A549 (cell line): ENCODE results near the gene DAB1.

Experiments used
- BCL3 ChIP-seq: fragments of >200 bp; sonication (Bioruptor Twin); formaldehyde crosslinking; IDR thresholded peaks from 3 replicates; pipeline ENCODE4 v1.6.1; 2016
- CBX8 ChIP-seq: fragments of 200-600 bp; sonication (generic); IDR thresholded peaks from 2 replicates; pipeline ENCODE4 v1.6.1; 2016
- CTCF ChIP-seq: fragments of >200 bp; sonication (Bioruptor Twin); formaldehyde crosslinking; IDR thresholded peaks from 3 replicates; pipeline ENCODE4 v1.5.1; 2016
- ELK1 ChIP-seq: fragments of 150-350 bp; IDR thresholded peaks from 2 replicates; pipeline ENCODE4 v1.6.1; 2014; ENCODE audit warnings: low read depth, mild to moderate bottlenecking, low read length
- ESRRA ChIP-seq: fragments of 150-350 bp; IDR thresholded peaks from 2 replicates; pipeline ENCODE4 v1.6.1; 2014; ENCODE audit warnings: mild to moderate bottlenecking, low read length, borderline replicate concordance
- JUNB ChIP-seq: fragments of >200 bp; sonication (Bioruptor Twin); formaldehyde crosslinking; IDR thresholded peaks from 2 replicates; pipeline ENCODE4 v1.6.1; 2016
- MAX ChIP-seq: IDR thresholded peaks from 2 replicates; pipeline ENCODE4 v1.6.1; 2012
- MAZ ChIP-seq: fragments of 150-350 bp; IDR thresholded peaks from 2 replicates; pipeline ENCODE4 v1.6.1; 2014; ENCODE audit warnings: antibody characterized with exemption, low read depth, low read length, borderline replicate concordance
- PBX3 ChIP-seq: IDR thresholded peaks from 2 replicates; pipeline ENCODE4 v1.6.1; 2012
- POLR2A ChIP-seq: IDR thresholded peaks from 2 replicates; pipeline ENCODE4 v1.6.1; 2012; ENCODE audit warnings: mild to moderate bottlenecking, low read length

- TF ChIP-seq CTCF (no peak), BCL3 (no peak), JUNB (no peak), MAZ (no peak), CBX8 (no peak), POLR2A (no peak), ELK1 (no peak), ESRRA (no peak), PBX3 (no peak), MAX (no peak)
These were observed 218.7 kb downstream of the DAB1 start for GRCh38 chr1:57204942-57205787.
